ENCODE results near the gene MICAL2. TPM values are rescaled to one million over a fixed set of nuclear protein-coding genes. Genes with fewer than 3 reads are reported as not detected.

MICAL2 gene
- total RNA-seq, 1 experiment from 2014 or later: 151 TPM

- no peak overlapping the region for H3K4me3 Mint-ChIP-seq (ENCODE audit: unreplicated experiment)
- CTCF ChIA-PET: interaction anchor here (0.8 to 8.6 kb wide), 10 partner anchors 9 to 190 kb away, joined by 3 to 83 read pairs (median 26); partner anchors contain the start of gene MICAL2
- H3K9me3 Mint-ChIP-seq (ENCODE audit: unreplicated experiment): no peaks in the 10 kb centered on the region
- H3K27me3 Mint-ChIP-seq (ENCODE audit: insufficient read depth, unreplicated experiment): no peaks in the 10 kb centered on the region
- peak; percentile 82 for DNase-seq (ENCODE audit: unreplicated experiment)
- BruUV-seq (replicated peaks): no TSS peak
- H3K36me3 Mint-ChIP-seq (ENCODE audit: insufficient read depth, unreplicated experiment): no peaks in the 10 kb centered on the region
- POLR2A ChIA-PET: interaction anchor here (0.6 to 5.5 kb wide), 9 partner anchors 11 to 143 kb away, joined by 3 to 31 read pairs (median 6); partner anchors contain the start of gene MICAL2
- peaks cover 55% of the 10 kb centered on the region for H3K4me1 Mint-ChIP-seq (ENCODE audit: insufficient read depth, unreplicated experiment)
- H3K27ac Mint-ChIP-seq (ENCODE audit: low read depth, unreplicated experiment): peak overlapping the region; percentile 79
- intact Hi-C loops (cut with micrococcal nuclease): no loop called here
- TF ChIP-seq, protein P1, sequence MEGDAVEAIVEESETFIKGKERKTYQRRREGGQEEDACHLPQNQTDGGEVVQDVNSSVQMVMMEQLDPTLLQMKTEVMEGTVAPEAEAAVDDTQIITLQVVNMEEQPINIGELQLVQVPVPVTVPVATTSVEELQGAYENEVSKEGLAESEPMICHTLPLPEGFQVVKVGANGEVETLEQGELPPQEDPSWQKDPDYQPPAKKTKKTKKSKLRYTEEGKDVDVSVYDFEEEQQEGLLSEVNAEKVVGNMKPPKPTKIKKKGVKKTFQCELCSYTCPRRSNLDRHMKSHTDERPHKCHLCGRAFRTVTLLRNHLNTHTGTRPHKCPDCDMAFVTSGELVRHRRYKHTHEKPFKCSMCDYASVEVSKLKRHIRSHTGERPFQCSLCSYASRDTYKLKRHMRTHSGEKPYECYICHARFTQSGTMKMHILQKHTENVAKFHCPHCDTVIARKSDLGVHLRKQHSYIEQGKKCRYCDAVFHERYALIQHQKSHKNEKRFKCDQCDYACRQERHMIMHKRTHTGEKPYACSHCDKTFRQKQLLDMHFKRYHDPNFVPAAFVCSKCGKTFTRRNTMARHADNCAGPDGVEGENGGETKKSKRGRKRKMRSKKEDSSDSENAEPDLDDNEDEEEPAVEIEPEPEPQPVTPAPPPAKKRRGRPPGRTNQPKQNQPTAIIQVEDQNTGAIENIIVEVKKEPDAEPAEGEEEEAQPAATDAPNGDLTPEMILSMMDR (IDR thresholded peaks at IDR 0.05; ENCODE audit: unreplicated experiment): no peak
Measured at GRCh38 chr11:12090761-12091258, 19.6 kb upstream of the MICAL2 start.

- H3K4me1 Mint-ChIP-seq (ENCODE audit: insufficient read depth, unreplicated experiment): peaks cover 43% of the 10 kb centered on the region
- intact Hi-C loops (cut with micrococcal nuclease): no loop called here
- H3K36me3 Mint-ChIP-seq (ENCODE audit: insufficient read depth, unreplicated experiment): no peaks in the 10 kb centered on the region
- peak overlapping the region; percentile 76 for H3K27ac Mint-ChIP-seq (ENCODE audit: low read depth, unreplicated experiment)
- ChIA-PET POLR2A (interaction anchor here (1.7 to 4.6 kb wide), 3 partner anchors 12 to 41 kb away, joined by 3 to 23 read pairs (median 6); no protein-coding TSS in a partner anchor), CTCF (interaction anchor here (0.6 to 8.6 kb wide), 11 partner anchors 10 to 992 kb away, joined by 3 to 83 read pairs (median 4); partner anchors contain the start of gene MICAL2)
- H3K9me3 Mint-ChIP-seq (ENCODE audit: unreplicated experiment): no peaks in the 10 kb centered on the region
- TF ChIP-seq, protein P1 (IDR thresholded peaks at IDR 0.05; ENCODE audit: unreplicated experiment): no peak
- no peaks in the 10 kb centered on the region for H3K27me3 Mint-ChIP-seq (ENCODE audit: insufficient read depth, unreplicated experiment)
- BruUV-seq (replicated peaks): no TSS peak
- no peak overlapping the region for H3K4me3 Mint-ChIP-seq (ENCODE audit: unreplicated experiment)
- no peak for DNase-seq (ENCODE audit: unreplicated experiment)
Measured at GRCh38 chr11:12091956-12092558, 18.3 kb upstream of the MICAL2 start.

DNA sequence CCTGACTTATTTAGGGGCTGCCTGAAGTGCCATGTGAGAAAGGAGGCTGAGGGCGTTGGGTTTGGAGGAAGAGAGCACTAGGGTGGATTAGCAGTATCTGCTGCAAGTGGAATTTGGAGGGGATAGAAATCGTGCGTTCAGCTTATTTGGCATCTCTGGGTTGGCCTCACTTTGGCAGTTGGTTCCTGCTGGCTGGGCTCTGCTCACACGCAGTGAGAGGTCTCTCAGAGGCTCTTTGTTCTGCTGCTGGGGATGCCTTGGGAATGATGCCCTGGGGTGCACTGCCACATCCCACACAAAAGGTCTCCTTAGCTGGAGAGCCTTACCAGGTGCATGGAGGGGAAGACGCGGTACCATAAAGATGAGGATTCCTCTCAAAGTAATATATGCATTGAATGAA lies 17.7 kb upstream of the MICAL2 start:
- TF ChIP-seq, protein P1 (IDR thresholded peaks at IDR 0.05; ENCODE audit: unreplicated experiment): no peak
- BruUV-seq (replicated peaks): no TSS peak
- DNase-seq (ENCODE audit: unreplicated experiment): no peak
- Mint-ChIP-seq H3K36me3 (ENCODE audit: insufficient read depth, unreplicated experiment) (no peaks in the 10 kb centered on the region), H3K4me1 (ENCODE audit: insufficient read depth, unreplicated experiment) (peaks cover 42% of the 10 kb centered on the region), H3K27ac (ENCODE audit: low read depth, unreplicated experiment) (no peak overlapping the region), H3K9me3 (ENCODE audit: unreplicated experiment) (no peaks in the 10 kb centered on the region), H3K4me3 (ENCODE audit: unreplicated experiment) (no peak overlapping the region), H3K27me3 (ENCODE audit: insufficient read depth, unreplicated experiment) (no peaks in the 10 kb centered on the region)
- ChIA-PET POLR2A (interaction anchor here (1.2 to 4.6 kb wide), 4 partner anchors 9 to 42 kb away, joined by 3 to 23 read pairs (median 4); no protein-coding TSS in a partner anchor), CTCF (interaction anchor here (0.6 to 8.6 kb wide), 6 partner anchors 9 to 993 kb away, joined by 3 to 83 read pairs (median 4); no protein-coding TSS in a partner anchor)
- intact Hi-C loops (cut with micrococcal nuclease): no loop called here

Measured in MCF 10A (cell line).